GM20000 (cell line): ENCODE data around the gene PRKCH.

Source experiments
- DNase-seq: peaks from one replicate; pipeline ENCODE4 v3.0.0; 2012; ENCODE audit warnings: low spot score
- CTCF ChIP-seq: IDR thresholded peaks from 2 replicates; pipeline ENCODE4 v1.5.1; 2012; ENCODE audit warnings: mild to moderate bottlenecking, control low read depth; ENCODE audit errors: extremely low read depth, missing control alignments

Gene PRKCH

GRCh38 chr14:61475316-61475715, 153.9 kb downstream of the PRKCH start:
- DNase-seq = peak; percentile 54
- no peak for TF ChIP-seq CTCF

- no peak for DNase-seq
- TF ChIP-seq CTCF = no peak
These were observed 154.8 kb downstream of the PRKCH start for GRCh38 chr14:61476105-61476753.

GRCh38 chr14:61476754-61477410, 155.5 kb downstream of the PRKCH start:
- DNase-seq = no peak
- no peak for TF ChIP-seq CTCF

- TF ChIP-seq CTCF = no peak
- DNase-seq = no peak
These were observed 156.5 kb downstream of the PRKCH start for GRCh38 chr14:61477712-61478462.

GRCh38 chr14:61478971-61479473, 157.6 kb downstream of the PRKCH start:
- TF ChIP-seq CTCF = no peak
- DNase-seq = peak; percentile 42

GRCh38 chr14:61479746-61480502, 158.5 kb downstream of the PRKCH start:
- DNase-seq = no peak
- TF ChIP-seq CTCF = no peak
